ENCODE measurements around the gene NUP50.

Gene NUP50

GRCh38 chr22:45204819-45205218, 41.1 kb downstream of the NUP50 start:
- DNase-seq (ENCODE audit: low read depth in 1 of 2, low spot score in 1 of 2): no peak
- no peaks in the 10 kb centered on the region for H3K27me3 ChIP-seq (ENCODE audit: insufficient read depth, poor library complexity, severe bottlenecking)
- H3K27ac ChIP-seq (replicated peaks): no peak overlapping the region
- TF ChIP-seq, protein P1, sequence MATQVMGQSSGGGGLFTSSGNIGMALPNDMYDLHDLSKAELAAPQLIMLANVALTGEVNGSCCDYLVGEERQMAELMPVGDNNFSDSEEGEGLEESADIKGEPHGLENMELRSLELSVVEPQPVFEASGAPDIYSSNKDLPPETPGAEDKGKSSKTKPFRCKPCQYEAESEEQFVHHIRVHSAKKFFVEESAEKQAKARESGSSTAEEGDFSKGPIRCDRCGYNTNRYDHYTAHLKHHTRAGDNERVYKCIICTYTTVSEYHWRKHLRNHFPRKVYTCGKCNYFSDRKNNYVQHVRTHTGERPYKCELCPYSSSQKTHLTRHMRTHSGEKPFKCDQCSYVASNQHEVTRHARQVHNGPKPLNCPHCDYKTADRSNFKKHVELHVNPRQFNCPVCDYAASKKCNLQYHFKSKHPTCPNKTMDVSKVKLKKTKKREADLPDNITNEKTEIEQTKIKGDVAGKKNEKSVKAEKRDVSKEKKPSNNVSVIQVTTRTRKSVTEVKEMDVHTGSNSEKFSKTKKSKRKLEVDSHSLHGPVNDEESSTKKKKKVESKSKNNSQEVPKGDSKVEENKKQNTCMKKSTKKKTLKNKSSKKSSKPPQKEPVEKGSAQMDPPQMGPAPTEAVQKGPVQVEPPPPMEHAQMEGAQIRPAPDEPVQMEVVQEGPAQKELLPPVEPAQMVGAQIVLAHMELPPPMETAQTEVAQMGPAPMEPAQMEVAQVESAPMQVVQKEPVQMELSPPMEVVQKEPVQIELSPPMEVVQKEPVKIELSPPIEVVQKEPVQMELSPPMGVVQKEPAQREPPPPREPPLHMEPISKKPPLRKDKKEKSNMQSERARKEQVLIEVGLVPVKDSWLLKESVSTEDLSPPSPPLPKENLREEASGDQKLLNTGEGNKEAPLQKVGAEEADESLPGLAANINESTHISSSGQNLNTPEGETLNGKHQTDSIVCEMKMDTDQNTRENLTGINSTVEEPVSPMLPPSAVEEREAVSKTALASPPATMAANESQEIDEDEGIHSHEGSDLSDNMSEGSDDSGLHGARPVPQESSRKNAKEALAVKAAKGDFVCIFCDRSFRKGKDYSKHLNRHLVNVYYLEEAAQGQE (IDR thresholded peaks at IDR 0.05; ENCODE audit: insufficient replicate concordance, low read depth): no peak
- TF ChIP-seq CTCF (IDR thresholded peaks at IDR 0.05; ENCODE audit: insufficient read depth, low read length): no peak
- H3K4me3 ChIP-seq (replicated peaks; ENCODE audit: insufficient read depth, low read length): no peak overlapping the region

DNA sequence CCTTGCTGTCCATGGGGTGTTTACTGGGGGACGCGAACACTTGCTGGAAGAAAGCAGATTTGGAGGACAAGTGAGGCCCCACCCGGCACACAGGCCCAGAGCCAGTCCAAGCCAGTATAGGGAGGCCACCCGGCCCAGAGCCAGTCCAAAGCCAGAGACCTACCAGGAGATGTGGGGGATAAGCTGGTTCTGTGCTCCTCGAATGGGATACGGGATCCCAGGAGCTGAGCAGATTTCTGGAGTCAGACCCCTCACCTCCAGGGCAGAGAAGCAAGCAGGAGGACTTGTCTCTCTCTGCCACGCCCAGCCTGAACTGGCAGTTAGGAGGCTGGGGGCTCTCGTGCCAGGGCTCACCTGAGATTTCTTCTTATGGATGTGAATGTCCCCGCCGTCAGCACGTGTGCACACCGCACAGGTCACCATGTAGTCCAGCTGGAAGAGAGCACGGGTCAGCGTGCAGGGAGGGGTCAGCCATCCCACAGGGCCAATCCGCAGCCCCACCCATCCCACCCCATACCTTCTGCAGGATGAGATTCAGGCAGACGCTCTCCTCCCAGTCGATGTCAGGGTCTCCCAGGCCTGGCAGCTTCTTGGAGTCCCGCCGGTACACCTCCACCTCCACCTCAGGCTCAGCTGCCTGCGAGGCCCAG, 41.7 kb downstream of the NUP50 start:
- TF ChIP-seq POLR2AphosphoS5 (IDR thresholded peaks at IDR 0.05; ENCODE audit: low read depth) (no peak), GABPA (IDR thresholded peaks at IDR 0.05; ENCODE audit: low read depth) (no peak), SPI1 (IDR thresholded peaks at IDR 0.05; ENCODE audit: borderline replicate concordance, low read depth) (no peak), CTCF (IDR thresholded peaks at IDR 0.05; ENCODE audit: insufficient read depth, low read length) (no peak)
- TF ChIP-seq, protein P1 (IDR thresholded peaks at IDR 0.05; ENCODE audit: insufficient replicate concordance, low read depth): no peak
- H3K4me3 ChIP-seq (replicated peaks; ENCODE audit: insufficient read depth, low read length): no peak overlapping the region
- no peak overlapping the region for H3K27ac ChIP-seq (replicated peaks)
- no peaks in the 10 kb centered on the region for H3K27me3 ChIP-seq (ENCODE audit: insufficient read depth, poor library complexity, severe bottlenecking)
- DNase-seq (ENCODE audit: low read depth in 1 of 2, low spot score in 1 of 2): no peak

GRCh38 chr22:45206233-45206632, 42.5 kb downstream of the NUP50 start:
- H3K4me3 ChIP-seq (replicated peaks; ENCODE audit: insufficient read depth, low read length): no peak overlapping the region
- no peak for TF ChIP-seq CTCF (IDR thresholded peaks at IDR 0.05; ENCODE audit: insufficient read depth, low read length)
- TF ChIP-seq, protein P1 (IDR thresholded peaks at IDR 0.05; ENCODE audit: insufficient replicate concordance, low read depth): no peak
- H3K27me3 ChIP-seq (ENCODE audit: insufficient read depth, poor library complexity, severe bottlenecking): no peaks in the 10 kb centered on the region
- no peak for DNase-seq (ENCODE audit: low read depth in 1 of 2, low spot score in 1 of 2)
- H3K27ac ChIP-seq (replicated peaks): no peak overlapping the region

All from HL-60 (cell line).